Measurements from ENCODE around the gene TNIP3.
"Not testable (repeated sequence)": the region's sequence is repeated elsewhere in the genome, so short reads cannot be mapped to it uniquely, and the experiment has no call there.

Gene TNIP3

GRCh38 chr4:121177246-121178137 is 13.4 kb upstream of the TNIP3 start:
- no peak for DNase-seq

- DNase-seq = no peak
Measured at GRCh38 chr4:121176082-121176934, 12.2 kb upstream of the TNIP3 start.

GRCh38 chr4:121171477-121171876 is 7.4 kb upstream of the TNIP3 start:
- DNase-seq = not testable (repeated sequence)

GRCh38 chr4:121168446-121169281 is 4.5 kb upstream of the TNIP3 start:
- DNase-seq = no peak

GRCh38 chr4:121166976-121167375 is 2.9 kb upstream of the TNIP3 start:
- DNase-seq = no peak

- DNase-seq = no peak
Measured at GRCh38 chr4:121165206-121165605, 1.1 kb upstream of the TNIP3 start.

- DNase-seq = peak; percentile 54
Measured at GRCh38 chr4:121156822-121157769, 7.0 kb downstream of the TNIP3 start.

- DNase-seq = no peak
Measured at GRCh38 chr4:121155893-121156292, 8.2 kb downstream of the TNIP3 start.

- DNase-seq = no peak
Measured at GRCh38 chr4:121154103-121154515, 10.0 kb downstream of the TNIP3 start.

- no peak for DNase-seq
Measured at GRCh38 chr4:121151942-121152341, 12.2 kb downstream of the TNIP3 start.

GRCh38 chr4:121150486-121150885 is 13.6 kb downstream of the TNIP3 start:
- no peak for DNase-seq

GRCh38 chr4:121150003-121150402 is 14.1 kb downstream of the TNIP3 start:
- DNase-seq = no peak

GRCh38 chr4:121148621-121149020 is 15.5 kb downstream of the TNIP3 start:
- DNase-seq = no peak

GRCh38 chr4:121148000-121148399 is 16.1 kb downstream of the TNIP3 start:
- no peak for DNase-seq

- DNase-seq = no peak
Measured at GRCh38 chr4:121146530-121146929, 17.6 kb downstream of the TNIP3 start.

GRCh38 chr4:121145430-121145829 is 18.7 kb downstream of the TNIP3 start:
- no peak for DNase-seq

- no peak for DNase-seq
Measured at GRCh38 chr4:121144021-121144420, 20.1 kb downstream of the TNIP3 start.

- DNase-seq = no peak
Measured at GRCh38 chr4:121143131-121143530, 21.0 kb downstream of the TNIP3 start.

- no peak for DNase-seq
Measured at GRCh38 chr4:121140716-121141460, 23.2 kb downstream of the TNIP3 start.

- no peak for DNase-seq
Measured at GRCh38 chr4:121139533-121140222, 24.4 kb downstream of the TNIP3 start.
